OCI-LY7 (cell line): ENCODE data around the gene TEX29. TPM values are rescaled to one million over a fixed set of nuclear protein-coding genes. Genes with fewer than 3 reads are reported as not detected.

Experiments used
- BruUV-seq: library from RNA; stranded (reverse); fragments of 400-500 nt; replicated peaks from 2 replicates; lab custom pipeline; 2021; lab: Mats Ljungman, UMichigan
- CTCF ChIA-PET: fragments of 300-600 bp; sonication (Branson Sonifier 250); formaldehyde crosslinking; loops from one replicate; lab custom pipeline; 2022; ENCODE audit warnings: antibody characterized with exemption; ENCODE audit not compliant: unreplicated experiment; lab: Charles Lee
- POLR2A ChIA-PET: fragments of 300-600 bp; sonication (Branson Sonifier 250); formaldehyde crosslinking; loops from one replicate; lab custom pipeline; 2022; ENCODE audit warnings: antibody characterized with exemption; lab: Charles Lee
- DNase-seq: peaks from one replicate; pipeline ENCODE4 v3.0.0-alpha.2; 2015; ENCODE audit warnings: low spot score
- H2AFZ ChIP-seq: fragments of 200-600 bp; sonication (generic), shearing (Covaris generic); 2 replicates; pipeline ENCODE4 v1.6.1; 2014; ENCODE audit warnings: mild to moderate bottlenecking, antibody characterized with exemption, low read length, moderate library complexity
- H3K27ac ChIP-seq: fragments of 200-600 bp; sonication (generic); 2 replicates; pipeline ENCODE4 v1.5.1; 2014; ENCODE audit warnings: mixed run types, low read depth, mild to moderate bottlenecking, moderate library complexity, low read length, inconsistent platforms; ENCODE audit not compliant: poor library complexity, severe bottlenecking
- H3K36me3 ChIP-seq: fragments of 200-600 bp; sonication (generic); 2 replicates; pipeline ENCODE4 v1.6.1; 2014; ENCODE audit warnings: mild to moderate bottlenecking, antibody characterized with exemption, low read length, moderate library complexity, mixed read lengths; ENCODE audit not compliant: insufficient read depth
- H3K4me1 ChIP-seq: fragments of 200-600 bp; sonication (generic); 2 replicates; pipeline ENCODE4 v1.5.1; 2014; ENCODE audit warnings: mild to moderate bottlenecking, low read length; ENCODE audit not compliant: insufficient read depth, poor library complexity, severe bottlenecking
- H3K4me2 ChIP-seq: fragments of 200-600 bp; sonication (generic); 2 replicates; pipeline ENCODE4 v1.6.1; 2014; ENCODE audit warnings: mild to moderate bottlenecking, low read length
- H3K4me3 ChIP-seq: fragments of 200-600 bp; sonication (generic); 2 replicates; pipeline ENCODE4 v1.5.1; 2014; ENCODE audit warnings: mild to moderate bottlenecking, low read depth, low read length; ENCODE audit not compliant: poor library complexity, severe bottlenecking
- H3K79me2 ChIP-seq: fragments of 200-600 bp; sonication (generic); 2 replicates; pipeline ENCODE4 v1.6.1; 2016; ENCODE audit warnings: low read depth, mild to moderate bottlenecking, low read length, moderate library complexity, mixed read lengths; ENCODE audit not compliant: insufficient read depth
- H3K9me2 ChIP-seq: fragments of 200-600 bp; sonication (generic); 2 replicates; pipeline ENCODE4 v1.6.1; 2016; ENCODE audit warnings: mild to moderate bottlenecking, low read length, mixed read lengths; ENCODE audit not compliant: insufficient read depth
- H3K9me3 ChIP-seq: fragments of 200-600 bp; sonication (generic); 2 replicates; pipeline ENCODE4 v1.6.1; 2014; ENCODE audit warnings: mild to moderate bottlenecking, mixed run types, low read length, mixed read lengths
- H4K20me1 ChIP-seq: fragments of 200-600 bp; sonication (generic); 2 replicates; pipeline ENCODE4 v1.6.1; 2014; ENCODE audit warnings: mild to moderate bottlenecking, antibody characterized with exemption, low read length, moderate library complexity, mixed read lengths; ENCODE audit not compliant: insufficient read depth
- CTCF ChIP-seq: fragments of 200-600 bp; sonication (generic); conservative IDR thresholded peaks from 2 replicates; pipeline ENCODE4 v1.5.1; 2014; ENCODE audit warnings: mild to moderate bottlenecking, antibody characterized with exemption, low read length, moderate library complexity, mixed read lengths
- EZH2phosphoT487 ChIP-seq: fragments of 200-600 bp; sonication (generic); IDR thresholded peaks from 2 replicates; pipeline ENCODE4 v1.6.1; 2018; ENCODE audit warnings: low read depth, borderline replicate concordance, mild to moderate bottlenecking, mixed run types, antibody characterized with exemption, low read length, moderate library complexity, mixed read lengths
- intact Hi-C: fragments of 100-400 bp; cut with micrococcal nuclease; formaldehyde crosslinking; loops from one replicate; pipeline ENCODE4 v1.10.0; 2022; ENCODE audit not compliant: unreplicated experiment
- total RNA-seq, 2 experiments: library from RNA; depleted of rRNA in 1 of 2; stranded (reverse); fragments of >200 nt in 1 of 2; shearing (Covaris generic) in 1 of 2; gene quantifications; 2 replicates each; pipeline ENCODE4 v1.2.3, GENCODE V29; 2014 to 2022

TEX29 gene
- total RNA-seq, 2 experiments from 2014 or later, result not detected

DNA sequence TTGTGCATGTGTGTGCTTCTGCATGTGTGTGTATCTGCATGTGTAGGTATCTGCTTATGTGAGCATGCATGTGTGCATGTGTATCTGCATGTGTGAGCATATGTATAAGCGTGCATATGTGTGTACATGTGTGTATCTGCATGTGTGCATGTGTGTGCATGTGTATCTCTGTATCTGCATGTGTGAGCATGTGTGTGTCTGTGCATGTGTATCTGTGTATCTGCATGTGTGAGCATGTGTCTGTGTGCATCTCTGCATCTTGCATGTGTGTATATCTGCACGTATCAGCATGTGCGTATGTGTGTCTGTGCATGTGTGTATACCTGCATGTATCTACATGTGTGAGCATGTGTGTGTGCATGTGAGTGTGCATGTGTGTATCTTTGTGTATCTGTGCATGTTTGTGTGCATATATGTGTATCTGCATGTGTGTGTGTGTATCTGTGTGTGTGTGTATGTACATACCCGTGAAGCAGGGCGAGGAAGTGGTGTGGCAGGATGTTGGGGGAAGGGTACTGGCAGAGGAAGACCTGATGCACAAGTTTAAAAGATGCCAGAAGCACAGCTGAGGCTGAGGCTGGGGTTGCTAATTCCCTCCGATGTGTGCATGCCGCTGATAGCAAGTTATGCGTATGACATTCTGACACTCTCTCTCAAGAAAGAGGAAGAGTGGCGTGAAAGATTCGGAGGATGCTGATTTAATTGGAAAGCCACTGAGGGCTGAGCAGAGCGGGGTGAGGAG lies 64.2 kb downstream of the TEX29 start:
- ChIA-PET CTCF (no interaction called here), POLR2A (no interaction called here)
- Histone ChIP-seq H3K4me1 (no peaks in the 10 kb centered on the region), H3K9me2 (no peaks in the 10 kb centered on the region), H3K79me2 (no peaks in the 10 kb centered on the region), H3K27ac (no peak overlapping the region), H3K4me3 (no peak overlapping the region), H3K9me3 (no peaks in the 10 kb centered on the region), H3K36me3 (no peaks in the 10 kb centered on the region), H4K20me1 (no peaks in the 10 kb centered on the region), H2AFZ (no peak overlapping the region), H3K4me2 (no peak overlapping the region)
- BruUV-seq, result no TSS peak
- intact Hi-C loops, result no loop called here
- DNase-seq, result no peak
- no peak for TF ChIP-seq EZH2phosphoT487
- TF ChIP-seq CTCF, result no peak

GRCh38 chr13:111385183-111385857 lies 64.9 kb downstream of the TEX29 start:
- H3K36me3 ChIP-seq, result no peaks in the 10 kb centered on the region
- no peaks in the 10 kb centered on the region for H4K20me1 ChIP-seq
- H3K9me2 ChIP-seq, result no peaks in the 10 kb centered on the region
- no peak for TF ChIP-seq EZH2phosphoT487
- no TSS peak for BruUV-seq
- ChIA-PET CTCF (no interaction called here), POLR2A (interaction anchor here (0.7 kb wide), 1 partner anchor 59 kb away, joined by 3 read pairs; no protein-coding TSS in a partner anchor)
- H3K4me2 ChIP-seq, result no peak overlapping the region
- DNase-seq, result no peak
- intact Hi-C loops, result no loop called here
- no peaks in the 10 kb centered on the region for H3K79me2 ChIP-seq
- no peak overlapping the region for H2AFZ ChIP-seq
- H3K4me3 ChIP-seq, result no peak overlapping the region
- no peaks in the 10 kb centered on the region for H3K4me1 ChIP-seq
- no peaks in the 10 kb centered on the region for H3K9me3 ChIP-seq
- no peak overlapping the region for H3K27ac ChIP-seq

DNA sequence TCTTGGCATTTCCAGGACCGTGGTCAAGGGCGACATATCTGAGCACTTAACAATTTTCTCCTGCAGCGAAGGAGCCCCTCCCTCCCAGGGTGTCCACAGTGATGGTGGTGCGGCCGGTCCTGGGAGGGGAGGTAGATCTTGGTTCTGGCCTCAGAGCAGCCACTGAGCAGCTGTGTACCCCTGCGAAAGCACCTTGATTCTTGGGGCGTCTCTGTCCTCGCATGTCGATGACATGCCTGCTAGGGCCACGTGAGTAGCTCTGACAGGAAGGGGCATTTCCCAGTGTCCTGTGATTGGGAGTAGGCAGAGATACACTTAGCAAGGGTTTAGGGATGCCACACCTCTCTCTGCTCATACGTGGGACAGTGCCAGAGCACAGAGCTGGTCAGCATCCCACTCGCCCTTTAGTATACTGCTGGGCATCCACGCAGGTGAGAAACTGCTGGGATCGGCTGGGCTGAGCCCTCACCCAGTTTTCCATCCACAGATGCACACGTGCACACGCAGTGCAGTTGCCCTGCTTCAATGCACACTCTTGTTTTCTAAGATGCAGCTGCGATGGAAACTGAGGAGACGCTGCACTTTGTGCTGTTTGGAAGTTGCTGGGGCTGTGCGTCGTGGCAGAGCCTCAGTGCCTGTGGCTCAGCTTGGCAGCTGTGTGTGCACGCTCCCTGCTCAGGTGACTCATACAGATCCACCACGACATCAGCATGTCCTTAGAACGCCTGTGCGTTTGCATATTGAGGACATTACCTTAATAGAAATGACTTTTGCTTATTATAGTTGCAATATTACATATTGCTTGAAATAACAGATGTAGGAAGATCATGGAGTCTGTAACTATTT lies 66.8 kb downstream of the TEX29 start:
- no peak for TF ChIP-seq EZH2phosphoT487
- no peak for TF ChIP-seq CTCF
- DNase-seq, result no peak
- ChIA-PET CTCF (no interaction called here), POLR2A (no interaction called here)
- no peak overlapping the region for H2AFZ ChIP-seq
- no peak overlapping the region for H3K4me3 ChIP-seq
- no peak overlapping the region for H3K4me2 ChIP-seq
- H4K20me1 ChIP-seq, result no peaks in the 10 kb centered on the region
- H3K4me1 ChIP-seq, result no peaks in the 10 kb centered on the region
- H3K27ac ChIP-seq, result no peak overlapping the region
- no peaks in the 10 kb centered on the region for H3K9me3 ChIP-seq
- intact Hi-C loops, result no loop called here
- no TSS peak for BruUV-seq
- H3K9me2 ChIP-seq, result no peaks in the 10 kb centered on the region
- H3K79me2 ChIP-seq, result no peaks in the 10 kb centered on the region
- H3K36me3 ChIP-seq, result no peaks in the 10 kb centered on the region
